Upper lobe of left lung (tissue), 4 donors: ENCODE measurements around the gene PDLIM5.
"Not testable (repeated sequence)": the region's sequence is repeated elsewhere in the genome, so short reads cannot be mapped to it uniquely, and the experiment has no call there.

Experiments used
- EP300 ChIP-seq, 4 donors: sonication (generic); formaldehyde crosslinking; IDR thresholded peaks; one replicate each; pipeline ENCODE4 v1.5.1; 2017; ENCODE audit warnings: antibody characterized with exemption in 4 of 4, control low read depth in 2 of 4
- POLR2A ChIP-seq, 4 donors: fragments of 450-650 bp; IDR thresholded peaks; one replicate each; pipeline ENCODE4 v1.5.1; 2016 to 2017; ENCODE audit warnings: antibody characterized with exemption in 4 of 4, mild to moderate bottlenecking in 2 of 4
- POLR2AphosphoS5 ChIP-seq, 2 donors: sonication (generic); formaldehyde crosslinking; IDR thresholded peaks; one replicate each; pipeline ENCODE4 v1.5.1; 2017; ENCODE audit warnings: antibody characterized with exemption in 2 of 2
- TF ChIP-seq, protein P1 (sequence below), 6 experiments: fragments of 450-650 bp in 4 of 6; fragments of 200-600 bp in 2 of 6; sonication (generic) in 2 of 6; IDR thresholded peaks; one replicate each; pipeline ENCODE4 v1.5.1; 2016 to 2019; ENCODE audit warnings: antibody characterized with exemption in 6 of 6

DNA sequence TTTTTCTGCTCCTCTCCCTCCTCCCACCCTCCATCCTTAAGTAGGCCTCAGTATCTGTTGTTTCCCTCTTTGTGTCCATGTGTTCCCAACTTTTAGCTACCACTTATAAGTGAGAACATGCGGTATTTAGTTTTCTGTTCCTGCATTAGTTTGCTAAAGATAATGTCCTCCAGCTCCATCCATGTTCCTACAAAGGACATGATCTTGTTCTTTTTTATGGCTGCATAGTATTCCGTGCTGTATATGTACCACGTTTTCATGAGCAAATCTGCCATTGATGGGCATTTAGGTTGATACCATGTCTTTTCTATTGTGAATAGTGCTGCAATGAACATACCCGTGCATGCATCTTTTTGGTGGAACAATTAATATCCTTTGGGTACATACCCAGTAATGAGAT lies 49.3 kb upstream of the PDLIM5 start:
- TF ChIP-seq, protein P1, sequence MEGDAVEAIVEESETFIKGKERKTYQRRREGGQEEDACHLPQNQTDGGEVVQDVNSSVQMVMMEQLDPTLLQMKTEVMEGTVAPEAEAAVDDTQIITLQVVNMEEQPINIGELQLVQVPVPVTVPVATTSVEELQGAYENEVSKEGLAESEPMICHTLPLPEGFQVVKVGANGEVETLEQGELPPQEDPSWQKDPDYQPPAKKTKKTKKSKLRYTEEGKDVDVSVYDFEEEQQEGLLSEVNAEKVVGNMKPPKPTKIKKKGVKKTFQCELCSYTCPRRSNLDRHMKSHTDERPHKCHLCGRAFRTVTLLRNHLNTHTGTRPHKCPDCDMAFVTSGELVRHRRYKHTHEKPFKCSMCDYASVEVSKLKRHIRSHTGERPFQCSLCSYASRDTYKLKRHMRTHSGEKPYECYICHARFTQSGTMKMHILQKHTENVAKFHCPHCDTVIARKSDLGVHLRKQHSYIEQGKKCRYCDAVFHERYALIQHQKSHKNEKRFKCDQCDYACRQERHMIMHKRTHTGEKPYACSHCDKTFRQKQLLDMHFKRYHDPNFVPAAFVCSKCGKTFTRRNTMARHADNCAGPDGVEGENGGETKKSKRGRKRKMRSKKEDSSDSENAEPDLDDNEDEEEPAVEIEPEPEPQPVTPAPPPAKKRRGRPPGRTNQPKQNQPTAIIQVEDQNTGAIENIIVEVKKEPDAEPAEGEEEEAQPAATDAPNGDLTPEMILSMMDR (IDR thresholded peaks at IDR 0.05) = not testable (repeated sequence)
- not testable (repeated sequence) for TF ChIP-seq POLR2A, POLR2AphosphoS5, EP300 (IDR thresholded peaks at IDR 0.05)
